TTC549 (cell line): ENCODE data around the gene CKM.
"Not testable (repeated sequence)": the region's sequence is repeated elsewhere in the genome, so short reads cannot be mapped to it uniquely, and the experiment has no call there.

Source experiments
- FAIRE-seq: peaks from 2 replicates; lab custom pipeline; 2012; peaks lifted over from hg19 to GRCh38; lab: Jason Lieb, UNC

Gene CKM

GRCh38 chr19:45290381-45290931 is 32.2 kb downstream of the CKM start:
- no peak for FAIRE-seq

- FAIRE-seq: no peak
Observed at GRCh38 chr19:45283443-45284033, 39.1 kb downstream of the CKM start.

- no peak for FAIRE-seq
Observed at GRCh38 chr19:45280471-45280961, 42.2 kb downstream of the CKM start.

- FAIRE-seq: no peak
Observed at GRCh38 chr19:45279587-45280192, 43.0 kb downstream of the CKM start.

- FAIRE-seq: no peak
Observed at GRCh38 chr19:45278087-45278486, 44.6 kb downstream of the CKM start.

- no peak for FAIRE-seq
Observed at GRCh38 chr19:45276284-45276687, 46.4 kb downstream of the CKM start.

- FAIRE-seq: no peak
Observed at GRCh38 chr19:45275370-45275971, 47.2 kb downstream of the CKM start.

- no peak for FAIRE-seq
Observed at GRCh38 chr19:45273521-45273855, 49.2 kb downstream of the CKM start.

- no peak for FAIRE-seq
Observed at GRCh38 chr19:45271735-45272108, 51.0 kb downstream of the CKM start.

GRCh38 chr19:45271098-45271734 is 51.5 kb downstream of the CKM start:
- no peak for FAIRE-seq

- not testable (repeated sequence) for FAIRE-seq
Observed at GRCh38 chr19:45269939-45270338, 52.7 kb downstream of the CKM start.

- no peak for FAIRE-seq
Observed at GRCh38 chr19:45267296-45267695, 55.4 kb downstream of the CKM start.

GRCh38 chr19:45265375-45265774 is 57.3 kb downstream of the CKM start:
- no peak for FAIRE-seq

- no peak for FAIRE-seq
Observed at GRCh38 chr19:45264781-45265317, 57.8 kb downstream of the CKM start.

- FAIRE-seq: no peak
Observed at GRCh38 chr19:45263013-45263412, 59.7 kb downstream of the CKM start.

GRCh38 chr19:45262570-45262969 is 60.1 kb downstream of the CKM start:
- no peak for FAIRE-seq

- FAIRE-seq: no peak
Observed at GRCh38 chr19:45258862-45259261, 63.8 kb downstream of the CKM start.

- no peak for FAIRE-seq
Observed at GRCh38 chr19:45256836-45257235, 65.8 kb downstream of the CKM start.
